Measurements from ENCODE around the gene FANCL.
"Not testable (repeated sequence)": the region's sequence is repeated elsewhere in the genome, so short reads cannot be mapped to it uniquely, and the experiment has no call there.

FANCL gene

GRCh38 chr2:58206785-58207184 lies 34.3 kb downstream of the FANCL start:
- no peak for DNase-seq (ENCODE audit: low read depth in 2 of 2)

GRCh38 chr2:58204195-58204959 lies 36.7 kb downstream of the FANCL start:
- DNase-seq (ENCODE audit: low read depth in 2 of 2) = no peak

- no peak for DNase-seq (ENCODE audit: low read depth in 2 of 2)
These were observed 38.1 kb downstream of the FANCL start for GRCh38 chr2:58203018-58203417.

- no peak for DNase-seq (ENCODE audit: low read depth in 2 of 2)
These were observed 38.7 kb downstream of the FANCL start for GRCh38 chr2:58202404-58202803.

- no peak for DNase-seq (ENCODE audit: low read depth in 2 of 2)
These were observed 43.2 kb downstream of the FANCL start for GRCh38 chr2:58197894-58198293.

- no peak for DNase-seq (ENCODE audit: low read depth in 2 of 2)
These were observed 45.5 kb downstream of the FANCL start for GRCh38 chr2:58195662-58196061.

GRCh38 chr2:58194458-58194857 lies 46.7 kb downstream of the FANCL start:
- DNase-seq (ENCODE audit: low read depth in 2 of 2) = no peak

GRCh38 chr2:58187022-58187421 lies 54.1 kb downstream of the FANCL start:
- not testable (repeated sequence) for DNase-seq (ENCODE audit: low read depth in 2 of 2)

GRCh38 chr2:58186501-58186900 lies 54.6 kb downstream of the FANCL start:
- no peak for DNase-seq (ENCODE audit: low read depth in 2 of 2)

- DNase-seq (ENCODE audit: low read depth in 2 of 2) = no peak
These were observed 58.6 kb downstream of the FANCL start for GRCh38 chr2:58182527-58182926.

GRCh38 chr2:58180635-58181034 lies 60.5 kb downstream of the FANCL start:
- no peak for DNase-seq (ENCODE audit: low read depth in 2 of 2)

- not testable (repeated sequence) for DNase-seq (ENCODE audit: low read depth in 2 of 2)
These were observed 61.0 kb downstream of the FANCL start for GRCh38 chr2:58180175-58180574.

GRCh38 chr2:58177187-58177586 lies 63.9 kb downstream of the FANCL start:
- DNase-seq (ENCODE audit: low read depth in 2 of 2) = not testable (repeated sequence)

GRCh38 chr2:58171831-58172230 lies 69.3 kb downstream of the FANCL start:
- DNase-seq (ENCODE audit: low read depth in 2 of 2) = not testable (repeated sequence)

GRCh38 chr2:58170334-58170933 lies 70.7 kb downstream of the FANCL start:
- not testable (repeated sequence) for DNase-seq (ENCODE audit: low read depth in 2 of 2)

- DNase-seq (ENCODE audit: low read depth in 2 of 2) = not testable (repeated sequence)
These were observed 71.3 kb downstream of the FANCL start for GRCh38 chr2:58169845-58170244.

- not testable (repeated sequence) for DNase-seq (ENCODE audit: low read depth in 2 of 2)
These were observed 73.0 kb downstream of the FANCL start for GRCh38 chr2:58168130-58168529.

GRCh38 chr2:58163913-58164312 lies 77.2 kb downstream of the FANCL start:
- no peak for DNase-seq (ENCODE audit: low read depth in 2 of 2)

GRCh38 chr2:58158481-58158880 lies 82.6 kb downstream of the FANCL start:
- DNase-seq (ENCODE audit: low read depth in 2 of 2) = no peak

GRCh38 chr2:58157754-58158153 lies 83.4 kb downstream of the FANCL start:
- no peak for DNase-seq (ENCODE audit: low read depth in 2 of 2)

GRCh38 chr2:58156780-58157179 lies 84.3 kb downstream of the FANCL start:
- no peak for DNase-seq (ENCODE audit: low read depth in 2 of 2)

GRCh38 chr2:58155160-58155778 lies 85.9 kb downstream of the FANCL start:
- DNase-seq (ENCODE audit: low read depth in 2 of 2) = no peak

- DNase-seq (ENCODE audit: low read depth in 2 of 2) = no peak
These were observed 94.4 kb downstream of the FANCL start for GRCh38 chr2:58146707-58147106.
